MM.1S (cell line): ENCODE results near the gene PTPRC.

ENCODE experiments used
- EZH2 ChIP-seq: fragments of 300-600 bp; sonication (generic); optimal IDR thresholded peaks from 2 replicates; pipeline ENCODE3; 2017; ENCODE audit warnings: low read depth, mild to moderate bottlenecking, antibody characterized with exemption, low read length, mixed read lengths
- EZH2phosphoT487 ChIP-seq: fragments of 300-600 bp; sonication (generic); IDR thresholded peaks from 2 replicates; pipeline ENCODE4 v1.6.1; 2018; ENCODE audit warnings: antibody characterized with exemption, low read length
- TF ChIP-seq, protein P1 (sequence below): fragments of 300-600 bp; sonication (generic); IDR thresholded peaks from 2 replicates; pipeline ENCODE4 v1.5.1; 2016; ENCODE audit warnings: antibody characterized with exemption, low read length, mixed read lengths

DNA sequence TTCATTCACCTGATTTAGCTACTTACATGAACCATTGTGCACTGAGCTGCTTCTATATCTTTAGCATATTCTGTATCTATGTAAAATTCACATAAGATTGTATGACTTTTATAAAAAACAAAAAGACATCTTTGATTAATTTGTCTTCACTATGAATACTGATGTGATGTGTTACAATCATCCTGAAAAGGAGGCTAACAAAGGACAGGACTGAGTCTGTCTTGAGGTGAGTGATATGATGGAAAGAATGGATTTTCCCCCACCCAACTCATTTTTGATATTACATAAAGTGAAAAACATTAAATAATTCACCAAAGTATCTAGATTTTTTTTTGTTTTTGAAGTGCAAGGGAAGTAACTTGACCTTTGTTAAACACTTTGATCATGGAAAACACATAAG, 9.8 kb downstream of the PTPRC start:
- TF ChIP-seq, protein P1, sequence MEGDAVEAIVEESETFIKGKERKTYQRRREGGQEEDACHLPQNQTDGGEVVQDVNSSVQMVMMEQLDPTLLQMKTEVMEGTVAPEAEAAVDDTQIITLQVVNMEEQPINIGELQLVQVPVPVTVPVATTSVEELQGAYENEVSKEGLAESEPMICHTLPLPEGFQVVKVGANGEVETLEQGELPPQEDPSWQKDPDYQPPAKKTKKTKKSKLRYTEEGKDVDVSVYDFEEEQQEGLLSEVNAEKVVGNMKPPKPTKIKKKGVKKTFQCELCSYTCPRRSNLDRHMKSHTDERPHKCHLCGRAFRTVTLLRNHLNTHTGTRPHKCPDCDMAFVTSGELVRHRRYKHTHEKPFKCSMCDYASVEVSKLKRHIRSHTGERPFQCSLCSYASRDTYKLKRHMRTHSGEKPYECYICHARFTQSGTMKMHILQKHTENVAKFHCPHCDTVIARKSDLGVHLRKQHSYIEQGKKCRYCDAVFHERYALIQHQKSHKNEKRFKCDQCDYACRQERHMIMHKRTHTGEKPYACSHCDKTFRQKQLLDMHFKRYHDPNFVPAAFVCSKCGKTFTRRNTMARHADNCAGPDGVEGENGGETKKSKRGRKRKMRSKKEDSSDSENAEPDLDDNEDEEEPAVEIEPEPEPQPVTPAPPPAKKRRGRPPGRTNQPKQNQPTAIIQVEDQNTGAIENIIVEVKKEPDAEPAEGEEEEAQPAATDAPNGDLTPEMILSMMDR, result no peak
- TF ChIP-seq EZH2 (no peak), EZH2phosphoT487 (no peak)
